HG03558 (cell line): ENCODE results near the gene KHDRBS2.

ENCODE experiments used
- ATAC-seq: cut with Tn5 transposase; IDR thresholded peaks from one replicate; pipeline ENCODE4 v1.9.1; 2021; ENCODE audit warnings: moderate number of reproducible peaks; ENCODE audit not compliant: unreplicated experiment; ENCODE audit errors: extremely low read depth

KHDRBS2 gene

DNA sequence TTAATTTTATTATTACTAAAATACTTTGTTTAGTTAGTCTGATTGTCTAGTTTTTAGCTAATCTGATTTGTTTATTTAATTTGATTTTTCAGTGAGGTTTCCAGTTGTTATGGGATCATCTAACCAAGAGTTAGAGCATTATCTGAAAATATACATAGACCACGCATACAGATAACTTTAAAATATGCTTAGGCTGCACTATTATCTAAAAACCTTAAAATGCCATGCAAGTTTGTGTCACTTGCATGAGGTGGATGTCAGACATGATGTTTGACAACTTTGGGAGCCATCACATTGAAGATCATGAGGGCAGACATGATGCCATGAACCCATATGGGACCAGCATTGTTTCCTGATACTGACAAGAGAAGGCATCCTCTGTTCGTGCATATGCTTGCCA is 610.3 kb downstream of the KHDRBS2 start:
- no peak for ATAC-seq

DNA sequence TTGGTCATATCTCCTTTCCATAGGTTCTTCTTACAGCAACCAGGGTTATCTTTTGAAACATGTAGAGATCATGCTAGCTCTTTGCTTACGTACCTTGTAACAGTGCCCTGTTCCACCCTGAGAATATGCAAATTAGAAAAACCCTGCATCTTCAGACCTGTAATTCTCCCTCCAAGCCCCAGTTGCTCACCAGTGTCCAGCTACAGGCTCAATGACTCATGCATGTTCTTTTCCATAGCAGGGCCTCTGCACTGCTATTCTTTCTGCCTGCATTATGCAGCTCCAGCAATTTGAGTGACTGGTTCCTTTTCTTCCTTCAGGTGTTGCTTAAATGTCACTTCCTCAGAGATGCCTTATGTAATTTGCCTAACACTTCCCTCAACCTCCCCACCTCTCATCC is 636.2 kb downstream of the KHDRBS2 start:
- no peak for ATAC-seq

DNA sequence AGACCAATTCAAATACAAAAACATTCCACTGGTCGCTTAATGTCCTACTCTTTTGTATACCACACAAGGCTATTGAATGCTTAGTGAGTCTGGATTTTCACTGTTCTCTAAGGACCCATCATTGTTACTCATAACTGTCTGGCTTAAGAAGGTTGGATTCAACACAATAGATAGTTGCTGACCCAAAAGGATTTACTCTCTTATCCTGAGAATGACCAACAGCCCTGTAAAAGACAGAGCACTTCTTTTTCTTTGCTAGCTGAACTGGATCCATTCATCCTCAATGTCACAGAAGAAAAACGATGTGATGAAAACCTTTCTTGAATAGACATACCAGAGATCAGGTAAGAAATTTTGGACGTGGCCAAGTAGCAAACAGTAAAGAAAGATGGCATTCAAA is 645.6 kb downstream of the KHDRBS2 start:
- ATAC-seq, result no peak
